ENCODE results near the gene CCDC157.

DNA sequence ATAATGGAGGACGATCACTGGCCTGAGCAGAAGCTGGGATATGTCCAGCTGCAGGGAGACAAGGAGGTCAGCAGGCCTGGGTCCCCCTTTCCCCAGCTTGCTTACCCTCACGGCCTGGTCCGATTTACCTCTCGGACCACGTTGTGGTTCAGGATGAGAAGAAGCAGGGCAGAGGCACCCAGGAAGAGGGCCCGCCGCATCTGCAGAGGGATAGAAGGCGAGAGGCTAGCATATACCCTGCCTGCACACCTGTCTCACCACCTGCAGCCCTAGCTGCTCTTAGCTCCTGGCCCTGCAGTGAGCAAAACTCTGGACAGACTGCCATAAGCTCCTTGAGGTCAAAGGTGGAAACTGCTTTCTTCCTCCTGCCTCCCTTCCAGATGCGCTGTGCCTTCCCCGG, 29.1 kb downstream of the CCDC157 start:
- TF ChIP-seq, protein P1, sequence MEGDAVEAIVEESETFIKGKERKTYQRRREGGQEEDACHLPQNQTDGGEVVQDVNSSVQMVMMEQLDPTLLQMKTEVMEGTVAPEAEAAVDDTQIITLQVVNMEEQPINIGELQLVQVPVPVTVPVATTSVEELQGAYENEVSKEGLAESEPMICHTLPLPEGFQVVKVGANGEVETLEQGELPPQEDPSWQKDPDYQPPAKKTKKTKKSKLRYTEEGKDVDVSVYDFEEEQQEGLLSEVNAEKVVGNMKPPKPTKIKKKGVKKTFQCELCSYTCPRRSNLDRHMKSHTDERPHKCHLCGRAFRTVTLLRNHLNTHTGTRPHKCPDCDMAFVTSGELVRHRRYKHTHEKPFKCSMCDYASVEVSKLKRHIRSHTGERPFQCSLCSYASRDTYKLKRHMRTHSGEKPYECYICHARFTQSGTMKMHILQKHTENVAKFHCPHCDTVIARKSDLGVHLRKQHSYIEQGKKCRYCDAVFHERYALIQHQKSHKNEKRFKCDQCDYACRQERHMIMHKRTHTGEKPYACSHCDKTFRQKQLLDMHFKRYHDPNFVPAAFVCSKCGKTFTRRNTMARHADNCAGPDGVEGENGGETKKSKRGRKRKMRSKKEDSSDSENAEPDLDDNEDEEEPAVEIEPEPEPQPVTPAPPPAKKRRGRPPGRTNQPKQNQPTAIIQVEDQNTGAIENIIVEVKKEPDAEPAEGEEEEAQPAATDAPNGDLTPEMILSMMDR (IDR thresholded peaks at IDR 0.05; ENCODE audit: low read depth, low read length) = no peak
- TF ChIP-seq POLR2A (IDR thresholded peaks at IDR 0.05; ENCODE audit: extremely low read depth, insufficient read length) = no peak
- TF ChIP-seq MYC (IDR thresholded peaks at IDR 0.05; ENCODE audit: low read depth, low read length) = no peak
